ENCODE results near the gene STIL.
"Not testable (repeated sequence)": the region's sequence is repeated elsewhere in the genome, so short reads cannot be mapped to it uniquely, and the experiment has no call there.

Gene STIL

GRCh38 chr1:47313915-47314664 is at the start of gene STIL:
Gene STIL (minus strand): TSS chr1:47314147. CDS start chr1:47310319, 3,828 bp downstream.
- peak; percentile 100 for DNase-seq (ENCODE audit: low spot score)

- no peak for DNase-seq (ENCODE audit: low spot score)
Observed at GRCh38 chr1:47362828-47363227, 48.9 kb upstream of the STIL start.

GRCh38 chr1:47361380-47361779 is 47.4 kb upstream of the STIL start:
- DNase-seq (ENCODE audit: low spot score), result no peak

- DNase-seq (ENCODE audit: low spot score), result peak; percentile 57
Observed at GRCh38 chr1:47351305-47351704, 37.4 kb upstream of the STIL start.

- no peak for DNase-seq (ENCODE audit: low spot score)
Observed at GRCh38 chr1:47348246-47348645, 34.3 kb upstream of the STIL start.

- DNase-seq (ENCODE audit: low spot score), result peak; percentile 26
Observed at GRCh38 chr1:47347735-47348134, 33.8 kb upstream of the STIL start.

- not testable (repeated sequence) for DNase-seq (ENCODE audit: low spot score)
Observed at GRCh38 chr1:47346979-47347378, 33.0 kb upstream of the STIL start.

- no peak for DNase-seq (ENCODE audit: low spot score)
Observed at GRCh38 chr1:47340227-47340626, 26.3 kb upstream of the STIL start.

GRCh38 chr1:47338249-47339077 is 24.5 kb upstream of the STIL start:
- no peak for DNase-seq (ENCODE audit: low spot score)

GRCh38 chr1:47337350-47337749 is 23.4 kb upstream of the STIL start:
- DNase-seq (ENCODE audit: low spot score), result no peak

- DNase-seq (ENCODE audit: low spot score), result no peak
Observed at GRCh38 chr1:47334765-47335435, 21.0 kb upstream of the STIL start.

GRCh38 chr1:47333922-47334764 is 20.2 kb upstream of the STIL start:
- peak; percentile 83 for DNase-seq (ENCODE audit: low spot score)

- DNase-seq (ENCODE audit: low spot score), result peak; percentile 93
Observed at GRCh38 chr1:47333578-47333921, 19.6 kb upstream of the STIL start, which contains the start of gene CMPK1. Gene CMPK1 (plus strand): TSS chr1:47333790. CDS start chr1:47333946, 156 bp downstream.

- no peak for DNase-seq (ENCODE audit: low spot score)
Observed at GRCh38 chr1:47332779-47333577, 19.0 kb upstream of the STIL start.

- no peak for DNase-seq (ENCODE audit: low spot score)
Observed at GRCh38 chr1:47331875-47332274, 17.9 kb upstream of the STIL start.

- no peak for DNase-seq (ENCODE audit: low spot score)
Observed at GRCh38 chr1:47330212-47330611, 16.3 kb upstream of the STIL start.

- DNase-seq (ENCODE audit: low spot score), result no peak
Observed at GRCh38 chr1:47328992-47329391, 15.0 kb upstream of the STIL start.

- DNase-seq (ENCODE audit: low spot score), result no peak
Observed at GRCh38 chr1:47326271-47326670, 12.3 kb upstream of the STIL start.

GRCh38 chr1:47325528-47325927 is 11.6 kb upstream of the STIL start:
- peak; percentile 90 for DNase-seq (ENCODE audit: low spot score)

- DNase-seq (ENCODE audit: low spot score), result peak; percentile 28
Observed at GRCh38 chr1:47324682-47325081, 10.7 kb upstream of the STIL start.

GRCh38 chr1:47323599-47324031 is 9.7 kb upstream of the STIL start:
- DNase-seq (ENCODE audit: low spot score), result peak; percentile 74

All from kidney tubule cell (primary cell).